HG03342 (cell line): ENCODE data around the gene CLPX.
"Not testable (repeated sequence)": the region's sequence is repeated elsewhere in the genome, so short reads cannot be mapped to it uniquely, and the experiment has no call there.

Source experiments
- ATAC-seq: cut with Tn5 transposase; IDR thresholded peaks from one replicate; pipeline ENCODE4 v1.9.1; 2021; ENCODE audit warnings: mild to moderate bottlenecking, moderate library complexity; ENCODE audit not compliant: unreplicated experiment

CLPX gene

DNA sequence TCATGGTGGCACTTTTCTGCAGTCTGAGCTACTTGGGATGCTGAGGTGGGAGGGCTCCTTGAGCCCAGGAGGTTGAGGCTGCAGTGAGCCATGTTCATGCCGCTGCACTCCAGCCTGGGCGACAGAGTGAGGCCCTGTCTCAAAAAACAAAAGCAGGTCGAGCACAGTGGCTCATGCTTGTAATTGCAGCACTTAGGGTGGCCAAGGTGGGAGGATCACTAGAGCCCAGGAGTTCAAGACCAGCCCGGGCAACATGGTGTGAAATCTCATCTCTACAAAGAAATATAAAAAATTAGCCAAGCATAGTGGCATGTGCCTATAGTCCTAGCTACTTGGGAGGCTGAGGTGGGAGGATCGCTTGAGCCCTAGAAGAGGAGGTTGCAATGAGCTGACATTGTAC lies 80.1 kb downstream of the CLPX start:
- no peak for ATAC-seq

DNA sequence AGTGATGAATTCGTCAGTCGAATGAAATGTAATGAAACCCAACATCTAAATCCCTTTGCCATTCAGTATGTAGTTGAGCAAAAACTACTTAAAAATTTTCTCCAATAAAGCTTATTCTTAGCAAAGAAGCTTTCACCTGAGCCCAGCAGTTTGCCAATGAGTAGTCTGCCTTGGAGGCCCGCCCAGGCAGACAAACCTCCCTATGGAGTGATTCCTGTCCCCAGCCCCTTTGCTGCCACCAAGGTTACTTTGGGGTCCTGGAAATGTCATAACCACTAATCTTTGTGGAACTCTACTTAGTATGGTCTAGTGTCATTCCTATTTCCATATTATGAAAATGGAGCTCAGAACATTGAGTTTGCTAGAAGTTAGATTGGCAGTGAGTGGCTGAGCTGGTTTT lies 82.2 kb downstream of the CLPX start:
- ATAC-seq = no peak

DNA sequence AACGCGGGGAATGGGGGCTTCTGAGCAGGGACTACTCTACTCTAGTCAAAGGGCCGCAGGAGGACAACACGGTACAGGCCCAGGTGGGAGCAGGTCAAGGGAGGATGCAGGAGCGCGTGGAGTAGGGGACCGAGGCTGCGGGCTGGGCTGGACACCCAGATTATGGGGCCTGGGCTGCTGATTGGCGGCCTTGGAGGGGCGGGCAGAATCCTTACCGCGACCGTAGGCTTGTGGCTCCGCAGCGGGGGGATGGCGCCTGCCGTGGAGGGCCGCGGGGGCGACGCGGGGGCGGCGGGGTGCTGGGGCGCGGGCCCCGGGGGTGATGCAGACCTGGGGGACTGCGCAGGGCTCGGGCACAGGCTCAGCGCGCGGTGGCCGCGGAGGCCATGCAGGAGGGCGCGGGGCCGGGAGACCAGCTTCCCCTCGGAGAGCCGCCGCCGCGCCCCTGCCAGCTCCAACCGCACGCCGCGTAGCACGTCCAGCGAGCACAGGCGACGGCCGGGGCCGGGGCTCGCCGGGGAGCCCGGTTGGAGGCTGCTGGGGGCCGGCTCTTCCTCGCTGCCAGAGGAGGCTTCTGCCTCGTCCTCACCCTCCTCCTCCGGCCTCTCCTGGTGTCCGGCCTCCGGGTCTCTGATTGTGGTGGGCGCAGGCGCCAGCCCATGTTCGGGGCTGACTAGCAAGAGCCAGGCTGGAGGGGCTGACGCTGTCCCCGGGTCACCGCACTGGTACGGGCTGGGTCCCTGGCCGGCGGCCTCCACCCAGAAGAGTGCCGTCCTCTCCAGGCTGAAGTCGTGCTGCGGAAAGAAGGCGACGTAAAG lies 83.0 kb downstream of the CLPX start:
- ATAC-seq = no peak

DNA sequence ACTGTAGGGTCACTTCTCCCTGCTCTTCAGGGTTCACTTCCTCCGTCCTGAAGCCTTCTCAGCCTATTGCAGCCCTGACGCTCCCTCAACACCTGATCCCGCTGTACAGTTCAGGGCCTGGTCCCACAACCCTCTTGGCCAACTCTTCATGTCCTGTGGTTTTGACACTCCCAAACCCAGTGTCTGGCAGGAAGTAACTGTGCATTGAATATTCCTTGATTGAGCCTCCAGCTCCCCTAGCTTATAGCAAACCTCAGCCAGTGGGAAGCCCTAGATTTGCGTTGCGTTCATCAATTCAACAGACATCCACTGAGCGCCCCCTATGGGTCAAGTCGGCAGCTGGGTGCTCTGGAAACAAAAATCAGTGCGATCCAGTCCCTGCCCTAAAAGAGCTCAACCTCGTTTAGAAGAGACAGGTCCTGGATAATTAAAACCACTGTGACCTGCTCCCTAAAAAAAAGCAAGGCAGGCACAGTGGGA lies 83.7 kb downstream of the CLPX start:
- no peak for ATAC-seq

DNA sequence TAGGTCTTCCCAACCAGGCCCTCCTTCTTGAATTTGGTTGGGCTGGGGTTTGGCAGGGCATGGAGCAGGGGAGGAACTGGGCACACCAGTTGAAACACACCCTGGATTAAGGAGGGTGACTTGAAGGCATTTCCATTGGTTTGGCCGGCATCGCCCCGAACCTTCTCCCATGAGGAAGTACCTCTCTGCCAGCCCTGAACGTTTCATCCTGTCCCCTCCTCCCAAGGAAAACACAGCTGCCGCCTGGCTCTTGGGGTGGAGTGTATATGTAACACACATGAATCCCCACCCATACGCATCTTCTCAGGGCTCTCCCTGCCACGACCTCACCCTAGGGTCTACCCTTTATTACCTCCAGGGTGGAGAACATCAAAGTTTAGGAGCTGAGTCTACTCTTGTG lies 84.7 kb downstream of the CLPX start:
- no peak for ATAC-seq

DNA sequence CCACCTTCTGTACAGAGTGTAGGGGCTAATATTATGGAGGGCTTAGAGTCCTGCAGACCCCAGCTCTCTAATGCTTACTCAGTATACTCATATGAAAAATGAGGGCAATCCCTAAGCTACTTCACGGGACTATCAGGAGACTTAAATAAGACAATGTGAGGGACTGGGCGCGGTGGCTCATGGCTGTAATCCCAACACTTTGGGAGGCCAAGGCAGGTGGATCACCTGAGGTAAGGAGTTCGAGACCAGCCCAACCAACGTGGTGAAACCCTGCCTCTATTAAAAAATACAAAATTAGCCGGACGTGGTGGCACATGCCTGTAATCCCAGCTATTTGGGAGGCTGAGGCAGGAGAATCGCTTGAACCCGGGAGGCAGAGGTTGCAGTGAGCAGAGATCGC lies 85.3 kb downstream of the CLPX start:
- not testable (repeated sequence) for ATAC-seq

DNA sequence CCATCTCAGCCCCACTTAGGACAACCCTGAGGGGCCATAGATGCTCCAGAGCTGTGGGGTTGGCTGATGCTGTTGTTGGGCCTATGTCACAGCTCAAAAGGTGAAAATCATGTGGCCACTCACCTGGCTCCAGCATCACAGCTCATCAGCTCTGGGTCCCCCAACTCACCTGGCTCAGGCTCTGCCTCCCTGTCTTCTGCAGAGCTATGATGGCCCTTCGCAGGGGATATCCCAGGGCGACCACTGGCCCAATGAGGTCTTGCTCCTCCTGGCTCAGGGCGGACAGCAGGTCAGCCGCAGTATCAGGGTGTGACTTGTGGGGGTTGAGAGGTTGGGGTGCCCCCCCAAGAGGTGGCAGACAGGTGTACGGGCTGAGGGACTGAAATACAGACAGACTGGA lies 85.8 kb downstream of the CLPX start:
- no peak for ATAC-seq
